ENCODE measurements around the gene RNF126. TPM values are rescaled to one million over a fixed set of nuclear protein-coding genes. Genes with fewer than 3 reads are reported as not detected.

RNF126 gene
- total and polyA plus RNA-seq, 2 experiments from 2014 or later, result 95.7 to 112 TPM

- Mint-ChIP-seq H3K9me3 (no peaks in the 10 kb centered on the region), H3K4me3 (no peak overlapping the region; the same call in 2 of the 3 replicates), H3K4me1 (peaks cover 3% of the 10 kb centered on the region; the same call in 2 of the 3 replicates), H3K36me3 (ENCODE audit: low read depth) (peaks cover 17% of the 10 kb centered on the region), H3K27me3 (ENCODE audit: insufficient read depth, low read depth, poor library complexity) (peaks cover 7% of the 10 kb centered on the region), H3K27ac (no peak overlapping the region; the same call in 1 of the 2 replicates)
- Histone ChIP-seq H3K27ac (ENCODE audit: low read depth) (no peak overlapping the region), H3K79me2 (replicated peaks; ENCODE audit: insufficient read depth) (peaks cover 86% of the 10 kb centered on the region), H3K4me3 (no peak overlapping the region), H2AFZ (no peak overlapping the region), H3K4me1 (ENCODE audit: insufficient read depth) (no peaks in the 10 kb centered on the region; the same call in 1 of the 2 replicates), H3K36me3 (ENCODE audit: insufficient read depth) (no peaks in the 10 kb centered on the region), H3K4me2 (no peak overlapping the region), H3F3A (replicated peaks; ENCODE audit: low read depth) (peaks cover 3% of the 10 kb centered on the region; the same call in 1 of the 2 replicates), H3K27me3 (ENCODE audit: insufficient read depth) (no peaks in the 10 kb centered on the region), H4K20me1 (replicated peaks; ENCODE audit: insufficient read depth) (peaks cover 38% of the 10 kb centered on the region), H3K9me2 (ENCODE audit: insufficient read depth) (no peaks in the 10 kb centered on the region)
- DNase-seq (ENCODE audit: low spot score), result no peak
- TF ChIP-seq ZNF114 (CRISPR knock-in tag; IDR thresholded peaks at IDR 0.05) (no peak), EZH2 (IDR thresholded peaks at IDR 0.05; ENCODE audit: low read depth, unreplicated experiment) (no peak), ZNF331 (CRISPR knock-in tag; IDR thresholded peaks at IDR 0.05; ENCODE audit: low read depth) (no peak), EZH2phosphoT487 (IDR thresholded peaks at IDR 0.05; ENCODE audit: unreplicated experiment) (no peak), STAT1 (IDR thresholded peaks at IDR 0.05; ENCODE audit: unreplicated experiment) (no peak)
- TF ChIP-seq, protein P1, sequence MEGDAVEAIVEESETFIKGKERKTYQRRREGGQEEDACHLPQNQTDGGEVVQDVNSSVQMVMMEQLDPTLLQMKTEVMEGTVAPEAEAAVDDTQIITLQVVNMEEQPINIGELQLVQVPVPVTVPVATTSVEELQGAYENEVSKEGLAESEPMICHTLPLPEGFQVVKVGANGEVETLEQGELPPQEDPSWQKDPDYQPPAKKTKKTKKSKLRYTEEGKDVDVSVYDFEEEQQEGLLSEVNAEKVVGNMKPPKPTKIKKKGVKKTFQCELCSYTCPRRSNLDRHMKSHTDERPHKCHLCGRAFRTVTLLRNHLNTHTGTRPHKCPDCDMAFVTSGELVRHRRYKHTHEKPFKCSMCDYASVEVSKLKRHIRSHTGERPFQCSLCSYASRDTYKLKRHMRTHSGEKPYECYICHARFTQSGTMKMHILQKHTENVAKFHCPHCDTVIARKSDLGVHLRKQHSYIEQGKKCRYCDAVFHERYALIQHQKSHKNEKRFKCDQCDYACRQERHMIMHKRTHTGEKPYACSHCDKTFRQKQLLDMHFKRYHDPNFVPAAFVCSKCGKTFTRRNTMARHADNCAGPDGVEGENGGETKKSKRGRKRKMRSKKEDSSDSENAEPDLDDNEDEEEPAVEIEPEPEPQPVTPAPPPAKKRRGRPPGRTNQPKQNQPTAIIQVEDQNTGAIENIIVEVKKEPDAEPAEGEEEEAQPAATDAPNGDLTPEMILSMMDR (conservative IDR thresholded peaks at IDR 0.05; ENCODE audit: low read depth in 2 of 2), result no peak
- no peak for ATAC-seq
Measured at GRCh38 chr19:655691-656090, 7.3 kb downstream of the RNF126 start.

GRCh38 chr19:653425-653824, 9.6 kb downstream of the RNF126 start:
- no peak overlapping the region for H3K4me3 Mint-ChIP-seq
- TF ChIP-seq STAT1 (IDR thresholded peaks at IDR 0.05; ENCODE audit: unreplicated experiment) (no peak), JUNB (IDR thresholded peaks at IDR 0.05; ENCODE audit: unreplicated experiment) (no peak), NANOG (IDR thresholded peaks at IDR 0.05; ENCODE audit: borderline replicate concordance) (no peak), REST (IDR thresholded peaks at IDR 0.05; ENCODE audit: unreplicated experiment) (no peak), ZNF331 (CRISPR knock-in tag; IDR thresholded peaks at IDR 0.05; ENCODE audit: low read depth) (no peak), POLR2AphosphoS5 (IDR thresholded peaks at IDR 0.05; ENCODE audit: low read depth) (no peak), EZH2 (IDR thresholded peaks at IDR 0.05; ENCODE audit: low read depth, unreplicated experiment) (no peak)
- TF ChIP-seq, protein P2, sequence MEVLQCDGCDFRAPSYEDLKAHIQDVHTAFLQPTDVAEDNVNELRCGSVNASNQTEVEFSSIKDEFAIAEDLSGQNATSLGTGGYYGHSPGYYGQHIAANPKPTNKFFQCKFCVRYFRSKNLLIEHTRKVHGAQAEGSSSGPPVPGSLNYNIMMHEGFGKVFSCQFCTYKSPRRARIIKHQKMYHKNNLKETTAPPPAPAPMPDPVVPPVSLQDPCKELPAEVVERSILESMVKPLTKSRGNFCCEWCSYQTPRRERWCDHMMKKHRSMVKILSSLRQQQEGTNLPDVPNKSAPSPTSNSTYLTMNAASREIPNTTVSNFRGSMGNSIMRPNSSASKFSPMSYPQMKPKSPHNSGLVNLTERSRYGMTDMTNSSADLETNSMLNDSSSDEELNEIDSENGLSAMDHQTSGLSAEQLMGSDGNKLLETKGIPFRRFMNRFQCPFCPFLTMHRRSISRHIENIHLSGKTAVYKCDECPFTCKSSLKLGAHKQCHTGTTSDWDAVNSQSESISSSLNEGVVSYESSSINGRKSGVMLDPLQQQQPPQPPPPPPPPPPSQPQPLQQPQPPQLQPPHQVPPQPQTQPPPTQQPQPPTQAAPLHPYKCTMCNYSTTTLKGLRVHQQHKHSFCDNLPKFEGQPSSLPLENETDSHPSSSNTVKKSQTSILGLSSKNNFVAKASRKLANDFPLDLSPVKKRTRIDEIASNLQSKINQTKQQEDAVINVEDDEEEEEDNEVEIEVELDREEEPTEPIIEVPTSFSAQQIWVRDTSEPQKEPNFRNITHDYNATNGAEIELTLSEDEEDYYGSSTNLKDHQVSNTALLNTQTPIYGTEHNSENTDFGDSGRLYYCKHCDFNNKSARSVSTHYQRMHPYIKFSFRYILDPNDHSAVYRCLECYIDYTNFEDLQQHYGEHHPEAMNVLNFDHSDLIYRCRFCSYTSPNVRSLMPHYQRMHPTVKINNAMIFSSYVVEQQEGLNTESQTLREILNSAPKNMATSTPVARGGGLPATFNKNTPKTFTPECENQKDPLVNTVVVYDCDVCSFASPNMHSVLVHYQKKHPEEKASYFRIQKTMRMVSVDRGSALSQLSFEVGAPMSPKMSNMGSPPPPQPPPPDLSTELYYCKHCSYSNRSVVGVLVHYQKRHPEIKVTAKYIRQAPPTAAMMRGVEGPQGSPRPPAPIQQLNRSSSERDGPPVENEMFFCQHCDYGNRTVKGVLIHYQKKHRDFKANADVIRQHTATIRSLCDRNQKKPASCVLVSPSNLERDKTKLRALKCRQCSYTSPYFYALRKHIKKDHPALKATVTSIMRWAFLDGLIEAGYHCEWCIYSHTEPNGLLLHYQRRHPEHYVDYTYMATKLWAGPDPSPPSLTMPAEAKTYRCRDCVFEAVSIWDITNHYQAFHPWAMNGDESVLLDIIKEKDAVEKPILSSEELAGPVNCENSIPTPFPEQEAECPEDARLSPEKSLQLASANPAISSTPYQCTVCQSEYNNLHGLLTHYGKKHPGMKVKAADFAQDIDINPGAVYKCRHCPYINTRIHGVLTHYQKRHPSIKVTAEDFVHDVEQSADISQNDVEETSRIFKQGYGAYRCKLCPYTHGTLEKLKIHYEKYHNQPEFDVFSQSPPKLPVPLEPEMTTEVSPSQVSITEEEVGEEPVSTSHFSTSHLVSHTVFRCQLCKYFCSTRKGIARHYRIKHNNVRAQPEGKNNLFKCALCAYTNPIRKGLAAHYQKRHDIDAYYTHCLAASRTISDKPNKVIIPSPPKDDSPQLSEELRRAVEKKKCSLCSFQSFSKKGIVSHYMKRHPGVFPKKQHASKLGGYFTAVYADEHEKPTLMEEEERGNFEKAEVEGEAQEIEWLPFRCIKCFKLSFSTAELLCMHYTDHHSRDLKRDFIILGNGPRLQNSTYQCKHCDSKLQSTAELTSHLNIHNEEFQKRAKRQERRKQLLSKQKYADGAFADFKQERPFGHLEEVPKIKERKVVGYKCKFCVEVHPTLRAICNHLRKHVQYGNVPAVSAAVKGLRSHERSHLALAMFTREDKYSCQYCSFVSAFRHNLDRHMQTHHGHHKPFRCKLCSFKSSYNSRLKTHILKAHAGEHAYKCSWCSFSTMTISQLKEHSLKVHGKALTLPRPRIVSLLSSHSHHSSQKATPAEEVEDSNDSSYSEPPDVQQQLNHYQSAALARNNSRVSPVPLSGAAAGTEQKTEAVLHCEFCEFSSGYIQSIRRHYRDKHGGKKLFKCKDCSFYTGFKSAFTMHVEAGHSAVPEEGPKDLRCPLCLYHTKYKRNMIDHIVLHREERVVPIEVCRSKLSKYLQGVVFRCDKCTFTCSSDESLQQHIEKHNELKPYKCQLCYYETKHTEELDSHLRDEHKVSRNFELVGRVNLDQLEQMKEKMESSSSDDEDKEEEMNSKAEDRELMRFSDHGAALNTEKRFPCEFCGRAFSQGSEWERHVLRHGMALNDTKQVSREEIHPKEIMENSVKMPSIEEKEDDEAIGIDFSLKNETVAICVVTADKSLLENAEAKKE (CRISPR knock-in tag; IDR thresholded peaks at IDR 0.05), result no peak

More at GRCh38 chr19:653425-653824, 9.6 kb downstream of the RNF126 start:
- H3K36me3 ChIP-seq (ENCODE audit: insufficient read depth), result no peaks in the 10 kb centered on the region
- Mint-ChIP-seq H3K27ac (no peak overlapping the region), H3K4me1 (no peaks in the 10 kb centered on the region; the same call in 2 of the 3 replicates), H3K27me3 (ENCODE audit: insufficient read depth, low read depth, poor library complexity) (peaks cover 8% of the 10 kb centered on the region), H3K9me3 (no peaks in the 10 kb centered on the region), H3K36me3 (ENCODE audit: low read depth) (peaks cover 25% of the 10 kb centered on the region)
- H3K27ac ChIP-seq (ENCODE audit: low read depth), result no peak overlapping the region
- H3K4me3 ChIP-seq, result no peak overlapping the region
- H3K79me2 ChIP-seq (replicated peaks; ENCODE audit: insufficient read depth), result peaks cover 63% of the 10 kb centered on the region
- no peaks in the 10 kb centered on the region for H3K4me1 ChIP-seq (ENCODE audit: insufficient read depth)
- peaks cover 27% of the 10 kb centered on the region for H4K20me1 ChIP-seq (replicated peaks; ENCODE audit: insufficient read depth)
- peaks cover 3% of the 10 kb centered on the region; the same call in 1 of the 2 replicates for H3F3A ChIP-seq (replicated peaks; ENCODE audit: low read depth)
- no peaks in the 10 kb centered on the region for H3K27me3 ChIP-seq (ENCODE audit: insufficient read depth)
- no peak for DNase-seq (ENCODE audit: low spot score)
- H3K4me2 ChIP-seq, result no peak overlapping the region
- no peak overlapping the region for H2AFZ ChIP-seq
- no peaks in the 10 kb centered on the region for H3K9me2 ChIP-seq (ENCODE audit: insufficient read depth)
- ATAC-seq, result no peak
